ENCODE data around the gene LDB2. TPM values are rescaled to one million over a fixed set of nuclear protein-coding genes. Genes with fewer than 3 reads are reported as not detected.

Gene LDB2
- total and polyA plus RNA-seq, 3 donors from 2014 or later: 14.6 to 17.8 (median 15.7) TPM

DNA sequence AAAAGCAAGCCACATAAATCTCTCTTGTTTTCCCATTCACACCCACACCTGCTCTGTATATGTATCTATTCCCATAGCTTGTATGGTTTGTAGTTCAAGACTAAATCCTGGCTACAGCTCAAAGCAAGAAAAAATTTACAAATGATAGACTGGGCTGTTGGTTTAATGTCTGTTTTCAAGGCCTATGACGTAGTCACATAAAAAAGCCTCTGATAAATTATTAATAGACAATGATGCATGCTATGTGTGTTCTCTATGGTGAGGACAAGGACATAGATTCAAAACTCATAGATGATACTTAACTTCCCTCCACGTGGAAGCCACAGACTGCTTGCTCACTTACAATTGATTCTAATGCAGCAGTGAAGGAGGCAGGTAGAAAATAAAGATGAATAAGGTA lies 194.0 kb downstream of the LDB2 start:
- no peaks in the 10 kb centered on the region for H3K4me1 ChIP-seq
- H3K27me3 ChIP-seq: no peaks in the 10 kb centered on the region
- 61 to 67% methylated on average over 2 of the region's 2 CpGs for WGBS, 2 donors
- no peak overlapping the region for H3K4me3 ChIP-seq
- intact Hi-C loops (cut with DNase I; ENCODE audit: low total_unique reads): no loop called here
- H3K9me3 ChIP-seq: no peaks in the 10 kb centered on the region
- DNase-seq: no peak
- no peak overlapping the region for H3K27ac ChIP-seq
- no peak for TF ChIP-seq POLR2A (IDR thresholded peaks at IDR 0.05)
- TF ChIP-seq, protein P1, sequence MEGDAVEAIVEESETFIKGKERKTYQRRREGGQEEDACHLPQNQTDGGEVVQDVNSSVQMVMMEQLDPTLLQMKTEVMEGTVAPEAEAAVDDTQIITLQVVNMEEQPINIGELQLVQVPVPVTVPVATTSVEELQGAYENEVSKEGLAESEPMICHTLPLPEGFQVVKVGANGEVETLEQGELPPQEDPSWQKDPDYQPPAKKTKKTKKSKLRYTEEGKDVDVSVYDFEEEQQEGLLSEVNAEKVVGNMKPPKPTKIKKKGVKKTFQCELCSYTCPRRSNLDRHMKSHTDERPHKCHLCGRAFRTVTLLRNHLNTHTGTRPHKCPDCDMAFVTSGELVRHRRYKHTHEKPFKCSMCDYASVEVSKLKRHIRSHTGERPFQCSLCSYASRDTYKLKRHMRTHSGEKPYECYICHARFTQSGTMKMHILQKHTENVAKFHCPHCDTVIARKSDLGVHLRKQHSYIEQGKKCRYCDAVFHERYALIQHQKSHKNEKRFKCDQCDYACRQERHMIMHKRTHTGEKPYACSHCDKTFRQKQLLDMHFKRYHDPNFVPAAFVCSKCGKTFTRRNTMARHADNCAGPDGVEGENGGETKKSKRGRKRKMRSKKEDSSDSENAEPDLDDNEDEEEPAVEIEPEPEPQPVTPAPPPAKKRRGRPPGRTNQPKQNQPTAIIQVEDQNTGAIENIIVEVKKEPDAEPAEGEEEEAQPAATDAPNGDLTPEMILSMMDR (IDR thresholded peaks at IDR 0.05): no peak
- no peaks in the 10 kb centered on the region for H3K36me3 ChIP-seq (ENCODE audit: low read depth, missing control alignments)

DNA sequence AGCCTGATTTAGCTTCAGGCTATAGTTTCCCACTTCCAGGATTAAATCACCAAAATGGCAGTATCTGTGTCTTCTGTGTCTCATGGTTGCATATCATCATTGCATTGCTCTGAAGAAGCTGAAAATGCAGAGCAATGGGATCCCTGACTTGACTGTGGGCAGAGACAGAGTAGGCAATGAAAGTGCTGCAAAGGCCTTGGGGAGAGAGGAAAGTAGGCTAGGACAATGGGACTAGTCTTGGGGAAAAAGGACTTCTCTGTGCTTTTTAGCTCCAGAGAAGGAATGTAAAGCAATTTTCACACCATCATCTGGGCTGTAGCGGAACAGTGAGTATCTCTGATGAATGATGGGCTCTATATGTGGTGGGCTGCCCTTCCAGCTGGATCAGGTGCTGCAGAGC lies 202.5 kb downstream of the LDB2 start:
- intact Hi-C loops (cut with DNase I; ENCODE audit: low total_unique reads): no loop called here
- Histone ChIP-seq H3K36me3 (ENCODE audit: low read depth, missing control alignments) (no peaks in the 10 kb centered on the region), H3K27ac (no peak overlapping the region), H3K27me3 (no peaks in the 10 kb centered on the region), H3K4me1 (peaks cover 8% of the 10 kb centered on the region), H3K4me3 (no peak overlapping the region), H3K9me3 (no peaks in the 10 kb centered on the region)
- TF ChIP-seq POLR2A (IDR thresholded peaks at IDR 0.05): no peak
- TF ChIP-seq, protein P1 (IDR thresholded peaks at IDR 0.05): no peak
- no peak for DNase-seq
- WGBS, 2 donors: 93 to 95% methylated on average over 1 of the region's 1 CpG

DNA sequence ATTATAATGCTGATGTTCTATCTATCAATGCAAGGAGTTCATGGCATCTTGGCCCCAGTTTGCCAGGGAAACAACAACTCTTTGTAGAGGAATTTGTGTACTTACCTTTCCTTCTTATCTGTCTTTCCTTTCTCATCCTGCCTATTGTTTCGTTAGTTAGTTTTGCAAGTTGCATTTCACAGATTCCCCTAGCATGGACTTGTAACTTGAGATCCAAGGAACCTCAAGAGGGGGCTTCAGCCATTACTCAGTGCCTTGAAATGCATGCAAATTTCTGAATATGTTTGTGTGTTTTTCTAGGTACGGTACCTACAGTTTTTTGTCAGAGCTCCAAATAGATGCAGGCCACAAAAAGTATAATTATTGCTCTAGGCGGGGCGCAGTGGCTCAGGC lies 203.6 kb downstream of the LDB2 start:
- Histone ChIP-seq H3K4me1 (peaks cover 8% of the 10 kb centered on the region), H3K27ac (no peak overlapping the region), H3K9me3 (no peaks in the 10 kb centered on the region), H3K27me3 (no peaks in the 10 kb centered on the region), H3K36me3 (ENCODE audit: low read depth, missing control alignments) (no peaks in the 10 kb centered on the region), H3K4me3 (no peak overlapping the region)
- DNase-seq: no peak
- 80 to 94% methylated on average over 4 of the region's 4 CpGs for whole genome bisulfite sequencing, 2 donors
- TF ChIP-seq, protein P1 (IDR thresholded peaks at IDR 0.05): no peak
- TF ChIP-seq POLR2A (IDR thresholded peaks at IDR 0.05): no peak
- intact Hi-C loops (cut with DNase I; ENCODE audit: low total_unique reads): no loop called here

DNA sequence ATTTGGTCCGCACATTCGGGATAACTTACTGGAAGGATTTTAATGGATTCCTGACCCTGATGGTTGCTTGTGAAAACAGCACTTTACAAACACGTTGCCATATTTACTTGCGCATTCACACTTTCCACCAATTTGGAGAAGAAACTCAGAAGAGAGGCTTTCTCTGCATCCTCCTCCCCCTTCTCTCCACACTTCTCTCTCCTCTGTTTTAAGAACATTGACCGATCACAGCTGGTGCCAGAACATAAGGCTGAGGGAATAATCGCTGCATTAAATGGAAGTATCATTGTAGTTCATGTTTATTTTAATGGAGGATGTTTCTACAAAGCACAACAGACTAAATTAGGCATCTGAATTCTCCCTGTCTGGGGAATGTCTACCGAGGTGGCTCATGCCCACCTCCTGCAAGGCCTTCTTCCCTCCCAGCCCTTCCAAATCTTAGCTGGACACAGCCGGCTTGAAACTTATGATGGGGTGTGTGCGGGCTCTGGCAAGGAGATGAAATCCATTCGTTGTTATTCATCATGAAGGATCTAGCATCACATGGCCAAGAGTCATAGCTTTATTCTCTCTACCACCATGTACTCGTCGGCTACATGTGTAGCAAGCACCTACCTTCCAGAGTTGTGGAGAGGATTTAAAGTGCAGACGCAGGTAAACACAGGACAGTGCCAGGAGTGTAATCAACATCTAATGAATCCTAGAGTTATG lies 204.1 kb downstream of the LDB2 start:
- 66 to 76% methylated on average over 13 of the region's 13 CpGs for WGBS, 2 donors
- H3K27me3 ChIP-seq: no peaks in the 10 kb centered on the region
- TF ChIP-seq, protein P1 (IDR thresholded peaks at IDR 0.05): no peak
- TF ChIP-seq POLR2A (IDR thresholded peaks at IDR 0.05): no peak
- no peak for DNase-seq
- no peak overlapping the region for H3K4me3 ChIP-seq
- no peaks in the 10 kb centered on the region for H3K9me3 ChIP-seq
- H3K27ac ChIP-seq: no peak overlapping the region
- intact Hi-C loops (cut with DNase I; ENCODE audit: low total_unique reads): no loop called here
- H3K4me1 ChIP-seq: peaks cover 8% of the 10 kb centered on the region
- no peaks in the 10 kb centered on the region for H3K36me3 ChIP-seq (ENCODE audit: low read depth, missing control alignments)

DNA sequence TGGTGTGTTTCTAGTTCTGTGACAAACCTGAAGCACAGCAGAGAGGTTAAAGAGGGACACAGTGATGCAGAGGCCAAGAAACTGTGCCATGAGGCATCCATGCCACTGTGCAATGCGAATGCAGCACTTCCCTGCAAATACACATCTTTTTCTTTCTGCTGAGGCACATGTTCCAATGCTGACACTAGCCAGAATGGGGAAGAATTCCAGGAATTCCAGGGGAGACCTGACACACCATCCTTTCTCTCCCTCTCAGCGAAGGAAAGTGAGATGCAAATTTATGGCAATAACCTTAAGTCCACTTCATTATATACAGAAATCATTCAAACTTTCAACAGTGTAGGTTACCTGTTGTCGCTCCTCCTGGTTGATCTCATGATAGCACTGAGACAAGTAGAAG lies 204.8 kb downstream of the LDB2 start:
- H3K4me1 ChIP-seq: peaks cover 8% of the 10 kb centered on the region
- no peak overlapping the region for H3K4me3 ChIP-seq
- TF ChIP-seq, protein P1 (IDR thresholded peaks at IDR 0.05): no peak
- TF ChIP-seq POLR2A (IDR thresholded peaks at IDR 0.05): no peak
- intact Hi-C loops (cut with DNase I; ENCODE audit: low total_unique reads): no loop called here
- 76 to 80% methylated on average over 3 of the region's 3 CpGs for WGBS, 2 donors
- no peaks in the 10 kb centered on the region for H3K27me3 ChIP-seq
- no peaks in the 10 kb centered on the region for H3K36me3 ChIP-seq (ENCODE audit: low read depth, missing control alignments)
- H3K27ac ChIP-seq: peak overlapping the region in 1 of 2 donors; percentile 77
- DNase-seq: no peak
- no peaks in the 10 kb centered on the region for H3K9me3 ChIP-seq
